Activated CD8-positive, alpha-beta T cell treated with anti-CD3 and anti-CD28 coated beads for 36 hours (primary cell): ENCODE results near the gene AZGP1. TPM values are rescaled to one million over a fixed set of nuclear protein-coding genes. Genes with fewer than 3 reads are reported as not detected.
"Not testable (repeated sequence)": the region's sequence is repeated elsewhere in the genome, so short reads cannot be mapped to it uniquely, and the experiment has no call there.

ENCODE experiments used
- ATAC-seq: fragments of 200-7000 bp; cut with Tn5 transposase; one replicate; pipeline ENCODE4 v1.10.0; 2021; ENCODE audit warnings: mild to moderate bottlenecking, moderate library complexity
- CTCF ChIA-PET: fragments of 350-600 bp; sonication (Branson Sonifier 250); formaldehyde crosslinking; loops from one replicate; lab custom pipeline; 2021; ENCODE audit warnings: antibody characterized with exemption; lab: Charles Lee
- POLR2A ChIA-PET: fragments of 350-600 bp; sonication (Branson Sonifier 250); formaldehyde crosslinking; loops from one replicate; lab custom pipeline; 2021; ENCODE audit warnings: antibody characterized with exemption; lab: Charles Lee
- DNase-seq: peaks from one replicate; pipeline ENCODE4 v3.0.0-alpha.2; 2020
- H3K27ac Mint-ChIP-seq: one replicate; pipeline ENCODE4 v1.8.0; 2021; ENCODE audit warnings: mild to moderate bottlenecking, mixed read lengths
- H3K27me3 Mint-ChIP-seq: one replicate; pipeline ENCODE4 v1.8.0; 2021; ENCODE audit warnings: mixed read lengths
- H3K36me3 Mint-ChIP-seq: one replicate; pipeline ENCODE4 v1.8.0; 2021; ENCODE audit warnings: low read depth, mixed read lengths
- H3K4me1 Mint-ChIP-seq: one replicate; pipeline ENCODE4 v1.8.0; 2021; ENCODE audit warnings: low read depth, mixed read lengths
- H3K4me3 Mint-ChIP-seq: one replicate; pipeline ENCODE4 v1.8.0; 2021; ENCODE audit warnings: mild to moderate bottlenecking, moderate library complexity, mixed read lengths
- H3K9me3 Mint-ChIP-seq: one replicate; pipeline ENCODE4 v1.8.0; 2021; ENCODE audit warnings: mixed read lengths
- intact Hi-C: fragments of 100-400 bp; cut with micrococcal nuclease; formaldehyde crosslinking; loops from one replicate; pipeline ENCODE4 v1.10.0; 2022
- total RNA-seq, 2 experiments: library from RNA; stranded (reverse); gene quantifications; one replicate each; pipeline ENCODE4 v1.2.3, GENCODE V29; 2021
- TF ChIP-seq, protein P1 (sequence below): fragments of 200-600 bp; IDR thresholded peaks from one replicate; pipeline ENCODE4 v1.8.0; 2022; ENCODE audit warnings: antibody characterized with exemption, mild to moderate bottlenecking

The AZGP1 gene
- total RNA-seq, 2 experiments from 2014 or later = not detected

DNA sequence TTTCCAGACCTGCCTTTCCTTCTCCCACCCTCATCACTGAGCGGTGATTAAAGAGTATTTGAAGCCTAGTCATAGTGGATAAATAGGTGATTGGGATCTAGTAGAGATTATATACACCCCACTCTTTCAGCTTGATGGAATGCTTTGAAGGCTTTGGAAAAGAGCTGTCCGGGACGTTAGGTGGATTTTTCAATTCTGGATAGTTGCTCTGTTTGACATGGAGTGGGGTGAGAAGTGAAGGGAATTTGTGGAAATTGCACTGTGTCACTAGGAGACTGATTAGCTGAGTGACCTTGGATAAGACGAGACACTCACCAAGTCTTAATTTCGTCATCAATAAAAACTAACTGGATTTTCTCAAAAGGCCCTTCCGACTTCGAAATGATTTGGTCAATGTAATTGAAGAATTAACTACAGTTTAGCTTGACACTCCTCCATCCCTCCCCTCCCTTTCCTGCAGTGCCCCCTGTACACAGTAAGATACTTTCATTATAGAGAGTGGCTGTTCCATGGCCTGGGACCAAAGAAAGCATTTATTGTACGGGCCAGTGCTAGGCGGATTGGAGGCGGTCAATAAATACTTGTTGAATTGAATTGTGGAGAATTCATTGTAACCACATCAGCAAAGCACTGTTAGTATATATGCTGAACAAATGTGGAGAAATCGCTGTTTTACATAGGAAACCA is 40.5 kb upstream of the AZGP1 start:
- H3K27me3 Mint-ChIP-seq = no peaks in the 10 kb centered on the region
- peaks cover 54% of the 10 kb centered on the region for H3K4me1 Mint-ChIP-seq
- peak overlapping the region; percentile 95 for H3K4me3 Mint-ChIP-seq
- peaks cover 16% of the 10 kb centered on the region for H3K36me3 Mint-ChIP-seq
- no peak for DNase-seq
- intact Hi-C loops = no loop called here
- no peaks in the 10 kb centered on the region for H3K9me3 Mint-ChIP-seq
- peak overlapping the region; percentile 92 for H3K27ac Mint-ChIP-seq
- TF ChIP-seq, protein P1, sequence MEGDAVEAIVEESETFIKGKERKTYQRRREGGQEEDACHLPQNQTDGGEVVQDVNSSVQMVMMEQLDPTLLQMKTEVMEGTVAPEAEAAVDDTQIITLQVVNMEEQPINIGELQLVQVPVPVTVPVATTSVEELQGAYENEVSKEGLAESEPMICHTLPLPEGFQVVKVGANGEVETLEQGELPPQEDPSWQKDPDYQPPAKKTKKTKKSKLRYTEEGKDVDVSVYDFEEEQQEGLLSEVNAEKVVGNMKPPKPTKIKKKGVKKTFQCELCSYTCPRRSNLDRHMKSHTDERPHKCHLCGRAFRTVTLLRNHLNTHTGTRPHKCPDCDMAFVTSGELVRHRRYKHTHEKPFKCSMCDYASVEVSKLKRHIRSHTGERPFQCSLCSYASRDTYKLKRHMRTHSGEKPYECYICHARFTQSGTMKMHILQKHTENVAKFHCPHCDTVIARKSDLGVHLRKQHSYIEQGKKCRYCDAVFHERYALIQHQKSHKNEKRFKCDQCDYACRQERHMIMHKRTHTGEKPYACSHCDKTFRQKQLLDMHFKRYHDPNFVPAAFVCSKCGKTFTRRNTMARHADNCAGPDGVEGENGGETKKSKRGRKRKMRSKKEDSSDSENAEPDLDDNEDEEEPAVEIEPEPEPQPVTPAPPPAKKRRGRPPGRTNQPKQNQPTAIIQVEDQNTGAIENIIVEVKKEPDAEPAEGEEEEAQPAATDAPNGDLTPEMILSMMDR = no peak
- CTCF ChIA-PET = interaction anchor here (0.7 to 1.7 kb wide), 3 partner anchors 19 to 114 kb away, joined by 3 to 6 read pairs (median 3); no protein-coding TSS in a partner anchor
- POLR2A ChIA-PET = interaction anchor here (1.0 to 2.7 kb wide), 11 partner anchors 8 to 392 kb away, joined by 4 to 9 read pairs (median 5); partner anchors contain the start of genes AP4M1 and MCM7
- ATAC-seq = no peak

DNA sequence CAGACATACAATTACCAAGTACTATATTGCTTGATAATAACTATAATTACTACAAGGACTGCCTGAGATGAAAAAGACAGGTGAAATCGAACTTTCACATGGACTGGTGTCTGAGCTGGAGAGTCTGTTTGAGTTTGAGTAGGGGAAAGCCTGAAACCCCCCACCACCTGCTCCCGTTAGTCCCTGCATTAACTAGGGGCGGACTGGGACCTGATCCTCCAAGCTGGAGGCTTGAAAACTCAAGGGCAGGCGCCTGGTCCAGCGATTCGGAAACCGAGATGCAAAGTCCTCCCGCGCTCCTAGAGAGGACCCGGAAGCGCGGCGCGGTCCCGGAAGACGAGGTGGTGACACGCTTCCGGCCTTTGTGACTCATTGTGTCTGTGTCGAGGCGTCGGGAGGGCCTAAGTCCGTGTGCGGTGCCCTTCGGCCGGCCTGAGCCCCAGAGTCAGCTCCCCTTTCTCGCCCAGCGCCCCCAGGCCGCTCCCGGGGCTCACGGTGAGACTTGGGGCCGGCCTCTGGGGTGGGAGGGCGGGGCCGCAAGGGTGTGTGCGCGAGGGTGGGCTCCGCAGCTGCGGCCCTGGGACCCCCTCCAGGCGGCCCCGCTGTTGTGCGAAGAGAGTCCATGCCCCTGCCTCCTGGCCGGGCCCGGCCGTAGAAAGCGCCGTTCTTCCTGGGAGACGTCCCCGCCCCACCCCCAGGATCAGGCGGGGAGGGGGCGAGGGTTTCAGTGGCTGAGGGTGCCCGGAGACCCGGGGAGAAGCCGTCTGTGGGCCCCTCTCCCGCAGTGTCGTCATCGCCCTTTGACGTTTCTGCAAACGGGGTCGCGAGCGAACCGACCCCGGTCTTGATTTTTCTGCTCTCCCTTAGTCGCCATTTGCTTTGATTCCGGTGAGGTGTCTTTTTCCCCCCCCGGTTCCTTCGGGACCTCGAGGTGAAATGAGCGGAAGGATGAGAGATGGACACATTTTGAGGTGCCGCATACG is 39.7 kb upstream of the AZGP1 start, which contains the start of gene ZKSCAN1:
TSS of gene ZKSCAN1 (plus strand) at position 365 of the 983 bp plus-strand sequence. CDS start 7,911 bp downstream, outside the sequence.
- Mint-ChIP-seq H3K36me3 (peaks cover 16% of the 10 kb centered on the region), H3K9me3 (no peaks in the 10 kb centered on the region)
- DNase-seq = peak; percentile 90

DNA sequence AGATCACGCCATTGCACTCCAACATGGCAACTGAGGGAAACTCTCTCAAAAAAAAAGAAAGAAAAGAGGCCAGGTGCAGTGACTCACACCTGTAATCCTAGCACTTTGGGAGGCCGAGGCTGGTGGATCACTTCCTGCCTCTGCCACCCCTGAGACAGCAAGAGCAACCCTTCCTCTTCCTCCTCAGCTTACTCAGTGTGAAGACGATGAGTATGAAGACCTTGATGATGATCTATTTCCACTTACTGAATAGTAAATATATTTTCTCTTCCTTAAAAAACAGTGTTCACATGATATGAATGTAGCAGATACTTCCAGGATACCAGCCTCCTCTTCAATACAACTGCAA is 37.5 kb upstream of the AZGP1 start:
- peak overlapping the region; percentile 64 for H3K27ac Mint-ChIP-seq
- no peak overlapping the region for H3K4me3 Mint-ChIP-seq
- TF ChIP-seq, protein P1 = no peak
- H3K27me3 Mint-ChIP-seq = no peaks in the 10 kb centered on the region
- CTCF ChIA-PET = no interaction called here
- POLR2A ChIA-PET = interaction anchor here (1.0 kb wide), 1 partner anchor 8 kb away, joined by 4 read pairs; no protein-coding TSS in a partner anchor
- H3K9me3 Mint-ChIP-seq = no peaks in the 10 kb centered on the region
- intact Hi-C loops = no loop called here
- DNase-seq = peak; percentile 72
- peaks cover 31% of the 10 kb centered on the region for H3K4me1 Mint-ChIP-seq
- peak; percentile 76 for ATAC-seq
- H3K36me3 Mint-ChIP-seq = peaks cover 11% of the 10 kb centered on the region

More for the DNA sequence above, 39.7 kb upstream of the AZGP1 start, which contains the start of gene ZKSCAN1:
- Mint-ChIP-seq H3K27me3 (no peaks in the 10 kb centered on the region), H3K4me1 (peaks cover 49% of the 10 kb centered on the region), H3K27ac (peak within 1 kb of the TSS; percentile 92), H3K4me3 (peak within 1 kb of the TSS; percentile 95)
- POLR2A ChIA-PET = interaction anchor here (0.6 to 2.7 kb wide), 21 partner anchors 7 to 598 kb away, joined by 3 to 9 read pairs (median 4); partner anchors contain the start of genes AP4M1, MCM7, ZNF655 and ZSCAN21
- peak; percentile 94 for ATAC-seq
- intact Hi-C loops = no loop called here
- CTCF ChIA-PET = interaction anchor here (1.2 to 1.3 kb wide), 6 partner anchors 17 to 117 kb away, joined by 3 to 5 read pairs (median 4); no protein-coding TSS in a partner anchor
- TF ChIP-seq, protein P1 = no peak

DNA sequence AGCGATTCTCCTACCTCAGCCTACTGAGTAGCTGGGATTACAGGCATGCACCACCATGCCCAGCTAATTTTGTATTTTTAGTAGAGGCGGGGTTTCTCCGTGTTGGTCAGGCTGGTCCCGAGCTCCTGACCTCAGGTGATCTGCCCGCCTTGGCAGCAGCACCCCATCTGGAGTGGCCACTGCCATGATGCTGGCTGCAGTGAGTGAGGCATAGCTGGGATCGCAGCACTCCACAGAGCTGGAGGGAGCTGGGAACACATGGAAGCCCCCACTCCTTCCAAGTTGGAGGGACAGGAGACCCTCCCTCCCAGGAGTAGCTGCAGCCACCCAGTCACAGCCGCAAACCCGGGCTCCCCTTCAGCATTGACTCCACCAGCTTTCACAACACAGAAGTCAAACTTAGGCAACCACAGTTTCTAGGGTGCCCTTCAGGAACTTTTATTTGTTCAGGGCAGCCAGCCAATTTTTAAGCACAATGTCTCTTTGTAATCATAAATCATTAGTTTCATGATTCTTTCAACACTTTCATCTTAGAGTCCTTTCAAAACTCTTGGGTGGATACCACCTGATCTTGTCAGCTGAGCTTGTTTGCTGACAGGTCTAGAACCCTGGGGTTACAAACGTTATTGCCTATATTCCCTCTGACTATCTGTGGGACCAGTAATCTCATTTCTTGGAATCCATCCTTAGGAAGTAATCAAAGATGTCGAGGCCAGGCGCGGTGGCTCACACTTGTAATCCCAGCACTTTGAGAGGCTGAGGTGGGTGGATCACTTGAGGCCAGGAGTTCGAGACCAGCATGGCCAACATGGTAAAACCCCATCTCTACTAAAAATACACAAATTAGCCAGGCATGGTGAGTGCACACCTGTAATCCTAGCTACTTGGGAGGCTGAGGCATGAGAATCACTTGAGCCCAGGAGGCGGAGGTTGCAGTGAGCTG is 36.8 kb upstream of the AZGP1 start:
- H3K36me3 Mint-ChIP-seq = not testable (repeated sequence)
- CTCF ChIA-PET = interaction anchor here (0.8 to 1.0 kb wide), 2 partner anchors 19 to 68 kb away, joined by 3 read pairs; partner anchors contain the start of gene ZNF3

More for the DNA sequence above, 36.8 kb upstream of the AZGP1 start:
- ATAC-seq, intact Hi-C loops, H3K9me3 Mint-ChIP-seq, H3K27me3 Mint-ChIP-seq, DNase-seq, H3K4me3 Mint-ChIP-seq: not testable (repeated sequence)
- peaks cover 28% of the 10 kb centered on the region for H3K4me1 Mint-ChIP-seq
- POLR2A ChIA-PET = interaction anchor here (1.0 to 1.2 kb wide), 2 partner anchors 9 to 70 kb away, joined by 3 to 4 read pairs; no protein-coding TSS in a partner anchor
- H3K27ac Mint-ChIP-seq = peak overlapping the region; percentile 64
